ENCODE data around the gene GLOD5.

GRCh38 chrX:48728653-48729052, 32.9 kb upstream of the GLOD5 start:
- TF ChIP-seq CTCF (IDR thresholded peaks at IDR 0.05) (no peak), POLR2A (IDR thresholded peaks at IDR 0.05) (no peak)

Measured in prostate gland (tissue), 2 donors.